Measurements from ENCODE around the gene MAMLD1.

The MAMLD1 gene

DNA sequence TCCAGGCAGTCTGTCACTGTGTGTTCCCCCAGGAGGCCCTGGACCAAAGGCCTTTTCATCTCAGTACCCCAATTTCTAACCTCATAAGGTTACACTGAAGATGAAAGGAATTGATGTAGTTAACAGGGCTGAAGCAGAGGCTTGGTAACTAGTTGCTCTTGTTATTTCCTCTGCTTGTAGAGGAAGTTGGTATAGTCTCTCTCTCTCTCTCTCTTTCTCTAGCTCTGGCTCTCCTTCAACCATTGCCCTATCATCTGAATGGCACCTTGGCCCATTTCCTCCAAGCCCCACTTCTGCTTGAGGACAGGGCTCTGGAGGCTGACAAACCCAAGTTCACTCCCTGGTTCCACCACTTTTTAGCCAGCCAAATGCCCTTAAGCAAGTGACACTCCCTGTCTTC lies 96.1 kb downstream of the MAMLD1 start:
- no peaks in the 10 kb centered on the region for H3K4me1 ChIP-seq (ENCODE audit: insufficient read depth, insufficient read length)
- no peak overlapping the region for H3K4me3 ChIP-seq (ENCODE audit: insufficient read length, low read depth)
- H3K36me3 ChIP-seq (ENCODE audit: insufficient read depth, insufficient read length, low read length), result no peaks in the 10 kb centered on the region
- TF ChIP-seq SUZ12 (IDR thresholded peaks at IDR 0.05; ENCODE audit: extremely low read depth, insufficient read depth, insufficient read length), result no peak
- TF ChIP-seq ZNF274 (IDR thresholded peaks at IDR 0.05; ENCODE audit: low read depth, low read length), result no peak
- TF ChIP-seq YY1 (IDR thresholded peaks at IDR 0.05; ENCODE audit: insufficient read depth, insufficient read length), result no peak
- no peak overlapping the region for H3K9ac ChIP-seq (ENCODE audit: insufficient read length, low read depth)
- H3K9me3 ChIP-seq (ENCODE audit: insufficient read depth, low read length), result no peaks in the 10 kb centered on the region
- H3K27me3 ChIP-seq (ENCODE audit: insufficient read depth, insufficient read length), result no peaks in the 10 kb centered on the region
- DNase-seq (ENCODE audit: low read depth, low spot score), result no peak

DNA sequence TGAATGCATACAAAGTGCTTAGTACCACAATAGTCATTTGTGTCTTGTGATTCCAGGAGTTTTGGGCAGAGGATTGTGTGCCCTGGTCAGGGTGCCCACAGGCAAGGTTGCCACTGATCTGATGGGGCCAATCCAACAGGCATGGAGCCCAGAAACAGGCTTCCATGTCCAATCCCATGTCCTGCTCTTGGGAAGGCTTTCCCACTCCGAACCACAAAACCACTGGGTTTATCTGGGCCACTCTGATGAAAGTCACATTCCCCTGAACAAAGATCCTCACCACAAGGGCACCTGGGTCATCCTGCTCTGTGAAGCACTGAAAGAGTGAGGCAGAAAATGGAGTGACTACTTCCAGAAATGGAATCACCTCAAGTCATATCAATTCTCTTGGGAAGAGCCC lies 96.9 kb downstream of the MAMLD1 start:
- H3K9ac ChIP-seq (ENCODE audit: insufficient read length, low read depth), result no peak overlapping the region
- H3K36me3 ChIP-seq (ENCODE audit: insufficient read depth, insufficient read length, low read length), result no peaks in the 10 kb centered on the region
- no peaks in the 10 kb centered on the region for H3K9me3 ChIP-seq (ENCODE audit: insufficient read depth, low read length)
- no peak overlapping the region for H3K4me3 ChIP-seq (ENCODE audit: insufficient read length, low read depth)
- H3K27me3 ChIP-seq (ENCODE audit: insufficient read depth, insufficient read length), result no peaks in the 10 kb centered on the region
- TF ChIP-seq YY1 (IDR thresholded peaks at IDR 0.05; ENCODE audit: insufficient read depth, insufficient read length) (no peak), ZNF274 (IDR thresholded peaks at IDR 0.05; ENCODE audit: low read depth, low read length) (no peak), SUZ12 (IDR thresholded peaks at IDR 0.05; ENCODE audit: extremely low read depth, insufficient read depth, insufficient read length) (no peak)
- no peak for DNase-seq (ENCODE audit: low read depth, low spot score)
- H3K4me1 ChIP-seq (ENCODE audit: insufficient read depth, insufficient read length), result no peaks in the 10 kb centered on the region

DNA sequence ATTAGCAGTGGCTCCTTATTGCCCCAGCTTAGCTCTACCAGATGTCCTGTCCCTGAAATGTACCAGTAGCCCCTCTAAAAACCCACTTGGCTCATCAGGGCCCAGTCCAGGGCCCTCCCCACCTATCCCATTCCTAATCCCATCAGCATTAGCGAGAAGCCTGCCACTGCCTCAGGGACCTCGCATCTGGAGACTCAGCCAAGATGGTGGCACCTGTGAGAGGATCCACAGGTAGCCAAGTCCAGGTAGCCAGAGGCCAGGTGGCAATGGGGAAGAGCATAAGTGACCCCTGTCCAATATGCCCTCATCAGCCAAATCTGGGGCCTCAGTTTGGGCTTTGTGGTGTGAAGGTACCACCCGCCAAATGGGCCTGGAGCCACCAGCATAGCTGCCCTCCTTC lies 97.7 kb downstream of the MAMLD1 start:
- no peak overlapping the region for H3K9ac ChIP-seq (ENCODE audit: insufficient read length, low read depth)
- H3K4me1 ChIP-seq (ENCODE audit: insufficient read depth, insufficient read length), result no peaks in the 10 kb centered on the region
- no peaks in the 10 kb centered on the region for H3K27me3 ChIP-seq (ENCODE audit: insufficient read depth, insufficient read length)
- TF ChIP-seq YY1 (IDR thresholded peaks at IDR 0.05; ENCODE audit: insufficient read depth, insufficient read length), result no peak
- no peak for TF ChIP-seq SUZ12 (IDR thresholded peaks at IDR 0.05; ENCODE audit: extremely low read depth, insufficient read depth, insufficient read length)
- no peak overlapping the region for H3K4me3 ChIP-seq (ENCODE audit: insufficient read length, low read depth)
- no peaks in the 10 kb centered on the region for H3K36me3 ChIP-seq (ENCODE audit: insufficient read depth, insufficient read length, low read length)
- DNase-seq (ENCODE audit: low read depth, low spot score), result no peak
- no peaks in the 10 kb centered on the region for H3K9me3 ChIP-seq (ENCODE audit: insufficient read depth, low read length)

GRCh38 chrX:150463566-150463965 lies 100.4 kb downstream of the MAMLD1 start:
- Histone ChIP-seq H3K9me3 (ENCODE audit: insufficient read depth, low read length) (no peaks in the 10 kb centered on the region), H3K9ac (ENCODE audit: insufficient read length, low read depth) (no peak overlapping the region), H3K27me3 (ENCODE audit: insufficient read depth, insufficient read length) (no peaks in the 10 kb centered on the region), H3K36me3 (ENCODE audit: insufficient read depth, insufficient read length, low read length) (no peaks in the 10 kb centered on the region), H3K4me1 (ENCODE audit: insufficient read depth, insufficient read length) (no peaks in the 10 kb centered on the region), H3K4me3 (ENCODE audit: insufficient read length, low read depth) (no peak overlapping the region)
- TF ChIP-seq YY1 (IDR thresholded peaks at IDR 0.05; ENCODE audit: insufficient read depth, insufficient read length), result no peak
- no peak for TF ChIP-seq ZNF274 (IDR thresholded peaks at IDR 0.05; ENCODE audit: low read depth, low read length)
- TF ChIP-seq SUZ12 (IDR thresholded peaks at IDR 0.05; ENCODE audit: extremely low read depth, insufficient read depth, insufficient read length), result no peak
- no peak for DNase-seq (ENCODE audit: low read depth, low spot score)

DNA sequence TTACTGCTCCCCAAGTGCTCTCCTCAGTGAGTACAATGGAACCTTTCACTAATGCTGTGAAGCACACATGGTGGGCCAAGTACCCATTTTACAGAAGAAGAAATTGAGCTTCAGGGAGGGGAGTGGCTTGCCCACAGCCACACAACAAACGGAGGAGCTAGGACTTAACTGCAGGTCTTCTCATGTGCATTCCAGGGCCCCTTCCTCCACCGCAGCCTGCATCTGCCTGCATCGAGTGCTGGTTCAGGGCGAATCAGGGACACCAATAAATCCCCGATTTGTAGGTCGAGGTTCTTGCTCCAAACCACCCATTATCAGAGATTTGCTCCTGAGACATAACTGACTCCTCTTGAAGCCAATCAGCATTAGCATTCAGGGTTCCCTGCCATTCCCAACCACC lies 100.9 kb downstream of the MAMLD1 start:
- TF ChIP-seq ZNF274 (IDR thresholded peaks at IDR 0.05; ENCODE audit: low read depth, low read length) (no peak), YY1 (IDR thresholded peaks at IDR 0.05; ENCODE audit: insufficient read depth, insufficient read length) (no peak), SUZ12 (IDR thresholded peaks at IDR 0.05; ENCODE audit: extremely low read depth, insufficient read depth, insufficient read length) (no peak)
- no peak for DNase-seq (ENCODE audit: low read depth, low spot score)
- Histone ChIP-seq H3K9ac (ENCODE audit: insufficient read length, low read depth) (no peak overlapping the region), H3K4me3 (ENCODE audit: insufficient read length, low read depth) (no peak overlapping the region), H3K4me1 (ENCODE audit: insufficient read depth, insufficient read length) (no peaks in the 10 kb centered on the region), H3K27me3 (ENCODE audit: insufficient read depth, insufficient read length) (no peaks in the 10 kb centered on the region), H3K9me3 (ENCODE audit: insufficient read depth, low read length) (no peaks in the 10 kb centered on the region), H3K36me3 (ENCODE audit: insufficient read depth, insufficient read length, low read length) (no peaks in the 10 kb centered on the region)

- no peaks in the 10 kb centered on the region for H3K4me1 ChIP-seq (ENCODE audit: insufficient read depth, insufficient read length)
- H3K27me3 ChIP-seq (ENCODE audit: insufficient read depth, insufficient read length), result no peaks in the 10 kb centered on the region
- no peak overlapping the region for H3K4me3 ChIP-seq (ENCODE audit: insufficient read length, low read depth)
- H3K9ac ChIP-seq (ENCODE audit: insufficient read length, low read depth), result no peak overlapping the region
- no peaks in the 10 kb centered on the region for H3K36me3 ChIP-seq (ENCODE audit: insufficient read depth, insufficient read length, low read length)
- TF ChIP-seq YY1 (IDR thresholded peaks at IDR 0.05; ENCODE audit: insufficient read depth, insufficient read length) (no peak), ZNF274 (IDR thresholded peaks at IDR 0.05; ENCODE audit: low read depth, low read length) (no peak)
- H3K9me3 ChIP-seq (ENCODE audit: insufficient read depth, low read length), result no peaks in the 10 kb centered on the region
- no peak for DNase-seq (ENCODE audit: low read depth, low spot score)
Measured at GRCh38 chrX:150465326-150465725, 102.2 kb downstream of the MAMLD1 start.

DNA sequence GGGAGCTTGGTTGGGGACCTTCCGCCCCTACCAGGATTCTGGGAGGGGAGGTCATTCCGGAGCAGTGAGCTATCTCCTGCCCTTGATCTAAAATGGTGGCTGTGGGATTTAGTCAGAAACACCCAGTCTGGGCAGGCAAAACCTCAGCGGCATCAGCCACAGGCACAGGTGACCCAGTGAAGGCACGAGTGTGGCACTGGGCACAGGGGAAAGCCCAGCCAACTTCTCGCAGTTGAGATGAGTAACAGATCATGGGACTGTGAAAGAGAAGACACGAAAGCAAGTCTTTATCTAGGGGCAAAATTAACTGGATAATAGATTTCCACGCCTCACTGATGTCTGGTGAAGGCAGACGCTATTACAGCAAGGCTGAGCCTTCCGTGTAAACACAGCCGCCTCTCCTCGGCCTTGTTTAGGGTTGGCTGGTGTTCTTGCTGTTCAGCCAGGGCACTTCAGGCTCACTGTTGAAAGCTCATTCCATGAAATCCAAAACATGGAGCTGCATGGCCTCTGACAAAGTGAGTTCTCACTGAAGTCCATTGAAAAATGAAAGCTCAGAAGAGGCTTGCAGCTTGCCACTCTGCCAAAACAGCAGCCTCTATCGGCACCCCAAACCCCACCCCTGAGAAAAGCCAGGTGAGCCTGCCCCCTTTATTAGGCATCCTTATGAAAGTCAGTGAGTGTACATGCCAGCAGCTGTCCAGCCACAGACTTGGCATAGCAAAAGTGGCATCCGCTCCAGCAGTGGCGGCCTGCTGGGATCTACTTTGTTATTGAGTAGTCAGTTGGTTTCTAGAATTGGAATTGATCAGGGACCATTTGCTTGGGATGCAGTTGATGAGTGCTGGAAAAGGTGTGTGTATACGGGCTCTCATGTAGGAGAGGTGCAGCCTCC lies 103.0 kb downstream of the MAMLD1 start:
- Histone ChIP-seq H3K36me3 (ENCODE audit: insufficient read depth, insufficient read length, low read length) (no peaks in the 10 kb centered on the region), H3K4me3 (ENCODE audit: insufficient read length, low read depth) (no peak overlapping the region), H3K9me3 (ENCODE audit: insufficient read depth, low read length) (no peaks in the 10 kb centered on the region), H3K4me1 (ENCODE audit: insufficient read depth, insufficient read length) (no peaks in the 10 kb centered on the region), H3K9ac (ENCODE audit: insufficient read length, low read depth) (no peak overlapping the region), H3K27me3 (ENCODE audit: insufficient read depth, insufficient read length) (no peaks in the 10 kb centered on the region)
- TF ChIP-seq ZNF274 (IDR thresholded peaks at IDR 0.05; ENCODE audit: low read depth, low read length), result no peak
- TF ChIP-seq YY1 (IDR thresholded peaks at IDR 0.05; ENCODE audit: insufficient read depth, insufficient read length), result no peak
- TF ChIP-seq SUZ12 (IDR thresholded peaks at IDR 0.05; ENCODE audit: extremely low read depth, insufficient read depth, insufficient read length), result no peak
- no peak for DNase-seq (ENCODE audit: low read depth, low spot score)
